Stimulated activated CD4-positive, alpha-beta T cell treated with anti-CD3 and anti-CD28 coated beads, Interleukin-1b, Interleukin-23, amount 100 ng/mL, for 48 hours (primary cell): ENCODE data around the gene LAX1.
"Not testable (repeated sequence)": the region's sequence is repeated elsewhere in the genome, so short reads cannot be mapped to it uniquely, and the experiment has no call there.

Source experiments
- DNase-seq: peaks from one replicate; pipeline ENCODE4 v3.0.0-alpha.2; 2020

LAX1 gene

DNA sequence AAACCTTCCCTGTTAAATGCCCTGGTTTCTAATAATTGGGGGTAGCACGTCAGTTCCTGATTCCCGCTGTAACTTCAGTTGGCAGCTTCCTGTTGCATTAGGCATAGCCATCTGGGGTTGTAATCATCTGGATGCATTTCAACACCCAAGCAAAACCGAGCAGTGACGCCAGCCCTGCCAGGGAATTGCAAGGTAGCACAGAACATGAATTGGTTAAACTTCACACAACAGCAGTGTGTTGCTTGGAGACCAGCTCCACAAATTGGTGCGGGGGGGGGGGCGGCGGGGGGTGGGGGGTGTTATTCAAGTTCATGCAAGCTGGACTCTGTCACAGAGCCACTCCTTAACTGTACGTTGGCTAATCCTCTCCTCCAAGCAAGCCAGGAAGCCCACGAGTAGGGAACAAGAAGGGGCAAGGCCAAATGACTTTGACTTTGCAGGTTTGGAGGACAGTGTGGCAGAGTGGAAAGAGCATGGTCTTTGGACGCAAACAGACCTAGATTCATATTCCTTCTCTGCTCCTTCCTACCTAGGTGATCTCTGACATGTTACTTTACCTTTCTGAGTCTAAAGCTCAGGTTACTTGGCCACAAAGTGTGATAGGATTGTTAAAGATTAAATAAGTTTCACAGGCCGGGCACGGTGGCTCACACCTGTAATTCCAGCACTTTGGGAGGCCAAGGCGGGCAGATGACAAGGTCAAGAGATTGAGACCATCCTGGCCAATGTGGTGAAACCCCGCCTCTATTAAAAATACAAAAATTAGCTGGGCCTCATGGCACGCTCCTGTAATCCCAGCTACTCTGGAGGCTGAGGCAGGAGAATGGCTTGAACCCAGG lies 4.7 kb downstream of the LAX1 start:
- no peak for DNase-seq

DNA sequence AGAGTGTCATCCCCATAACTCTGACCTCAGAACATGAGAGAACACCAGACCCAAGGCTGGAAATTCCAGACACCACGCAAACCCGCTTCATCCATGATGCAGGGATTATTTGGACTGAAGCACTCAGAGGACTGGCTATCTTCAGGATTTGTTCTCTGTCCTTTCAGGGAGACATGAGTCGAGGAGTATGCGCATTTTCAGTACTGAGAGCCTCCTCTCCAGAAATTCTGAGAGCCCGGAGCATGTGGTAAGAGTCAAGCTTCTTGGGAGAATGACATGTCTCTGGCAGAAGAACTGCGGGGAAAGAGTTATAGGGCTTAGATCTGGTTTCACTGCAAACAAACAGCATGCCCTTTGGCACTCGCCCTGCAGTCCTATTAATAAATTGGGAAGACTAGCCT lies 6.9 kb downstream of the LAX1 start:
- no peak for DNase-seq

DNA sequence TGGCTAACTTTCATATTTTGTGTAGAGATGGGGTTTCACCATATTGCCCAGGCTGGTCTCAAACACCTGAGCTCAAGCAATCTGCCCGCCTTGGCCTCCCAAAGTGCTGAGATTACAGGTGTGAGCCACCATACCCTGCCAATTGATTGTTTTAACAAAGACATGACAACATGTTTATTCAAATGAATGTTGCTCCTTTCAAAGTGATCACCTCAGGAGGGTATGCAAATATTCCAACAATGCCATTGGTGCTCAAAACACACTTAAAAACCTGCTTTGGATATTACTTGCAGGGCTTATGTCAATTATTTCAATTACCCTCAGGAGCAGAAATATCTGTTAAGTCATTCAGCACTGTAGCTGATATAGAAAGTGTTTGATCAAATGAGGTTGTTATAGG lies 7.9 kb downstream of the LAX1 start:
- DNase-seq, result no peak

DNA sequence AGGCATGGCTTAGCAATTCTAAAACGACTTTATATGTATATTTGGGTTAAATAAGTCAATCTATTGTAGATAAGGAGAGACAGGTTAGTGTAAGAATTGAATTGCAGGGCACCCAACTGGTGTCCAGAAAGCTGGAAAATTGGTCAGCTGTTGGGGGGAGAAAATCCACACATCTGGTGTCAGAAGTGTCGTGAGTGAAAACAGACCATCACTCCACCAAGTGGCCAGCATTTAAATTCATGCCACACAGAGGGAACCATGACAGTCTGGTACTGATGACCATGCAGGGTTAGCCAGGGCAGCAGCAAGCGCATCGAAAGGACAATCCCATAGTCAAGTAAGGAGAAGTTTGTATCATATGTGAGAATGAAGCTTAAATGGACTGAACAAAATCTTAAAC lies 11.7 kb downstream of the LAX1 start:
- DNase-seq, result no peak

DNA sequence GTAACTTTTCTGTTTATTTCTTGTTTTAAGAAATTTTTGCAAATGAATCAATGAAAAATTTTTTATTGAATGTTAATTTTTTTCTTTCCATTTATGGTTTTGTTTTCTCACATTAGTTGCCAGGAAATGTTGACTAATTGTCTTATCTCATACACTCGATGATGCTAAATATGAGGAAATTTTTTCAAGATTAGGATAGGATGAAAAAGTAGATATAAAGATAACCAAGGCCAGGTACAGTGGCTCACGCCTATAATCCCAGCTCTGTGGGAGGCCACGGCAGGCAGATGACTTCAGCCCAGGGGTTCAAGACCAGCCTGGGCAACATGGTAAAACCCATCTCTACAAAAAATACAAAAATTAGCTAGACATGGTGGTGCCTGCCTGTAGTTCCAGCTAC lies 12.6 kb downstream of the LAX1 start:
- no peak for DNase-seq

DNA sequence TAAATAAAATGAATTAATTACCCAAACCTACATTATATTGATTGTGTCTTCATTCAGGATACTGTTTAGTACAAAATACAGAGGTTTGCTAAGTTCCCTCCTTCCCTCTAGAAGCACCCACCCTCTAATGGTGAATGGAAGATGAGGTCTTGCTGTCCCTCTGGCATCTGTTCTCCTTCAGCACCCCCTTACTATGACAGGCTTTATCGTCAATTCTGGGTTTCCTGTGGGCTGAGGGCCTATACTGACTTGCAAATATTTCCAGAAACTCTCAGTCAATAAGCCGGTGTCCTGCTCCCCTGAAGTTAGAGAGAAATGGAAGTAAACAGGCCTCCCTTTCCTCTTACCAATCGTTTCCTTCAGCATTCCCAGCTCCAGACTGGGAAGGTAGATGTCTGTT lies 13.2 kb downstream of the LAX1 start:
- no peak for DNase-seq

DNA sequence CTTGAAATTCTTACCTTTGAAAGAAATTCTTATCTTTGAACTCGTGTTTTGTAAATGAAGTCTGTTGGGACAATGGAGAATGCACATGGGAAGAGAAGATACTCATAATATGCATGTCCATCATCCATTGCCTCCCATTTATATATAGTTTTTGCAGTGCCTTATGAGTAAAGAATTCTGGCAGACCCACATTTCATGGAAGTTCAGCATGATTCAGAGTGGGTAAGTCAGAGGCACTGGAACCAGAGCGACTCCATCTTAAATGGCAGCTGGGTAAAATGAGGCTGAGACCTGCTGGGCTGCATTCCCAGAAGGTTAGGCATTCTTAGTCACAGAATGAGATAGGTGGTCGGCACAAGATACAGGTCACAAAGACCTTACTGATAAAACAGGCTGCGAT lies 13.8 kb downstream of the LAX1 start:
- DNase-seq, result no peak

DNA sequence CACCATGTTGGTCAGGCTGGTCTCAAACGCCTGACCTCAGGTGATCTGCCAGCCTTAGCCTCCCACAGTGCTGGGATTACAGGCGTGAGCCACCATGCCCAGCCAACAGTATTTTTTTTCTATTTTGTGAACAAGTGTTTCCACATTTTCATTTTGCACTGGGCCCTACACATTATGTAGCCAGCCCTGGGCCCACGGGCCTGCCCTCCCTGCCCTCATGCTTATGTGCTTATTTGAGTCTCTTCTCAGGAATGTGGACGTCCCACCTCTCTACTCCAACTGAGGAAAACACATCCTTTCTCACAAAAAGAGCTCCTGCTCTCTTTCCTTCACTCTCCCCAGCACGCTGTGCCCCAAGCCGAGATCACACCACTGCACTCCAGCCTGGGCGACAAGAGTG lies 17.0 kb downstream of the LAX1 start:
- no peak for DNase-seq

DNA sequence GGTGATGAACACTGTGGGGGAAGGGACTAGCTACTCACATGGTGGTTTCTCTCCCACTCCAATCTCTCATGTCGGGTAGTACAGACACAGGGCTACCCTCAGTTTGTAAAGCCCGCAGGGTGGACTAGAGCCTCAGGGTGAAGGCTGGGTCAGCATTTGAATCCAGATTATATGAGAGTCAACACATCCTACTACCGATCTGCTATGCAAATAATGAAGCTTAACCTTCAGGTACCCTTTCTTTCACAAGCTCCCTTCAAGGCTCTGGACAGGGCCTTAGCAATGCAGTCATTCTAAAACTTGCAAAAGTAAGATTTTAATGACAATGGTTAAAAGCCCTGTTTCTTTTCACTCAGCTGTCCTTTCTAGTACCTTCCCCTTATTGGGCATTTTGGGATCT lies 25.0 kb downstream of the LAX1 start:
- no peak for DNase-seq

DNA sequence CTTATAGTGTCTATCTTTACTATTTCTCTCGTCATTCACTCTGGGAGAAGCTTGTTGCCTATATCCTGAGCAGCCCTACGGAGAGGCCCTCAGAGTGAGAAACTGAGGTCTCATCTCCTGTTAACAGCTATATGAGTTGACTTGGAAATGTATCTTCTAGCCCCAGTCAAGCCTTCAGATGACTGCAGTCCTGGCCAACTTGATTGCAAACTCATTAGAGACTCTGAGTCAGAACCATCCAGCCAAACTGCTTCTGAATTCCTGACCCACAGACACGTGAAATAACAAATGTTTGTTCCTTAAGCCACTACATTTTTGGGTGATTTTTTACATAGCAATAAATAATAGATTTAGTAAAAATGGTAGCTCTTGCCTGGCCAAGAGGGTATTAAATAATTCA lies 26.5 kb downstream of the LAX1 start:
- no peak for DNase-seq

DNA sequence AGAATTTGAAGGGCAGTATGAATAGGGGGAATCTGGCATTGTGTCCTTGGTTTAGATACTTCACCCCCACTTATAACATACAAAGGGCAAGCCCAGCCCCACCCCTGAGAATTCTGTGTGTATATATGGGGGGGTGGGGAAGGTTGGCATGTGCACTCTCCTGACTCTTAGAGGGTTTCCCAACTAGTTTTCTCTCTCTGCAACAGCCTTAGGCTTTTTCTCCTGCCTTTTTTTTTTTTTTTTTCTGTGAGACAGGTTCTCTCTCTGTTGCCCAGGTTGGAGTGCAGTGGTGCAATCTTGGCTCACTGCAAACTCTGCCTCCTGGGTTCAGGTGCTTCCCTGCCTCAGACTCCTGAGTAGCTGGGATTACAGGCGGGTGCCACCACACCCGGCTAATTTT lies 27.5 kb downstream of the LAX1 start:
- no peak for DNase-seq

DNA sequence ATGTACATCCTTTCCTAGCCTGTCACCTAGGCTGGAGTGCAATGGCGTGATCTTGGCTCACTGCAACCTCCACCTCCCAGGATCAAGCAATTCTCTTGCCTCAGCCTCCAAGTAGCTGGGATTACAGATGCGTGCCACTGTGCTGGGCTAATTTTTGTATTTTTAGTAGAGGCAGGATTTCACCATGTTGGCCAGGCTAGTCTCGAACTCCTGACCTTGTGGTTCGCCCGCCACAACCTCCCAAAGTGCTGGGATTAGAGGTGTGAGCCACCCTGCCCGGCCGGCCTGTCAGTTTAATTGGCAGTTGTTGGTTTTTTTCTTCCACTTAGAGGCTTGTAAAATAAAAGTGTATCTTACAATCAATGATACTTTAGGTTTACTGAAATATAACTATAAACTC lies 28.6 kb downstream of the LAX1 start:
- DNase-seq, result not testable (repeated sequence)

DNA sequence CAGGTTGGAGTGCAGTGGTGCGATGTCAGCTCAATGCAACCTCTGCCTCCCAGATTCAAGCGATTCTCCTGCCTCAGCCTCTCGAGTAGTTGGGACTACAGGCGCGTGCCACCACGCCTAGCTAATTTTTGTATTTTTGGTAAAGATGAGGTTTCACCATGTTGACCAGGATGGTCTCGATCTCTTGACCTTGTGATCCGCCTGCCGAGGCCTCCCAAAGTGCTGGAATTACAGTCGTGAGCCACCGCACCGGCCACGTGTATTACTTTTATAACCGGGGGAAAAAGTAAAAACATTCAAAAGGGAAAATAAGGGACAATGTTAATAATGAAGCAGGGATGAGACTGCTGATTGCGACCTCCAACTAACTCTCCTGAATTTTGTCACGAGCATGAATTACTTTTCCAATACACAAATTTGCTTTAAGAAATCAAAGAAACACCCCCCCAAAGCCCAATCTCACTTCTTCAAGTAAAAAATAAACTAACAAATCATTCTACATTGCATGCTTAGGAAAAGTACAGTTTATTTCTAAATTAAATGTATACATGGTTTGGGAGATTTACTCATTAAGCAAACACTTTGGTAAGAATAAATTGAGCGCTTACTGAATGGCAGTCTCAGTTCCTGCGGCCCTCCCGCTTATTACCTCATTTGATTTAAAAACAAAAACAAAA lies 29.9 kb downstream of the LAX1 start:
- DNase-seq, result no peak

DNA sequence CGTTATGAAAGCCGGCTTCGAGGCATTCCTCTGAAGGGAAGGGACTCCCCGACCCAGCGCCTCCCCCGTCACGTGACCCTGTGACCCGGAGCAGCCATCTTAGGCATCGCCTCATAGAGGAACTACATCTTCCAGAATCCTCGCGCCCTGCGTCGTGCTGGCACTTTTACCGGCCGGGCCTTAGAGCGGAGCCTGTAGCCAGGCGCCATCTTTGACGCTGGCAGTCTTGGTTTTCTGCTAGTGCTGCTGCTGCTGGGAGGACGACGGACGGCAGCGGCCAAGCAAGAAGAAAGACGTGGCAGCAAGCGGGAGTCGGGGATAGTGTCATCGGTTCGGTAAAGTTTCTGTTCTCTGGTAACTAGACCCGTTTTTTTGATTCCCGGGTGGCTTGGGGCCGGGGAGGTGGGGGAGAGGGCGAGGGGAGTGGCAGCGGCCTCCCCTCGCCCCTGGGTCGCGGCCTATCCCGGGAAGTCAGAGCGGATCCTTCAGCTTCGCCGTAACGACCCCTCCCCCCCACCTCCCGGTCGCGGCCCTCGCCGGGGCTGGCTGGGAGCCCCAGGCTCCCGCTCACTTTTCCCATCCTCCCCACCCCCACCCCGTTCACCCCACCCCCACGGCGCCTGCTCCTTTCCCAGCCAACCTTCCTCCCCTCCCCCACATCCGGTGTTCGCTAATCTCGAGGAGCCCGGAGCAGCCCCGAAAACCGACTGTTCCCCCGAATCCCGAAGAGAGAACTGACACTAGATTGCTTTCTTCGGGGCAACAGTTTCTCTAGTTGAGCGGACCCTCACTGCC lies 30.7 kb downstream of the LAX1 start, which contains the start of the genes ZBED6 and ZC3H11A:
TSS of gene ZBED6 (plus strand) at position 183 of the 795 bp plus-strand sequence. CDS start 1,900 bp downstream, outside the sequence.
TSS of gene ZC3H11A (plus strand) at position 183 of the 795 bp plus-strand sequence. CDS start 21,448 bp downstream, outside the sequence.
- DNase-seq, result peak; percentile 99

DNA sequence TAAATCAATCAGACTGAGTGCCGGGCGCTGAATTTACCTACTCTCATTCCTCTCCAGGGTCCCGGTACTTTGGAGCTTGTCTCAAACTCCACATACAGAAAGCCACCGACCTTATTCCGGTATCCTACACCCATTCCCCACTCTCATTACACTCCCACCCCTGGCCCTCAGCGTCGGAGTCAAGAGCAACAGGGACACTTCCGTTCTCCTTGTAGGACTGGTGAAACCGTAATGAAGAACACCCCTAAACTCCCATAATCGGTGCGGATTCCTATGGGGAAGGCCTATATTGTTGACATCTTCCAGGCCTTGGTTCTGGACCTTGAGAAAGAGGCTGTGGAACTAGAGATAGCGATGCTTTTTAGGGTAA lies 31.2 kb downstream of the LAX1 start:
- DNase-seq, result peak; percentile 27

DNA sequence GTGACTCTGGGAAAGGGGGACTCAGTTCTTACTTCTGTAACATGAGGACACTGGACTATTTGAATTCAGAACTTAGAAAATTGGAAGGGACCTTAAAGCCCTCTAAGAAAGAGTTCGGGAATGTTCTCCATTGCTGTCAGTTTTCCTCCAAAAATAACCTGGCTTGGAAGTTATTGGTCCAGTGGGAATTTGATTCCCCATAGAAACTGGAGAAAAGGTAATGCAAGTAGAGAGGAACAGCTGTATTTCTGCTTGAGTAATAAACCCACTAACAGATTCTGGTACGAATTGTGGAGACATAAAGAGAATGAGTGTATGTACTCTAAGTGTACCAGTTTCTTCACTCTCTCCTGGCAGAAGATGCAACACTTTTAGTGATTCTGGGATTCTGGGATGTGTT lies 32.2 kb downstream of the LAX1 start:
- DNase-seq, result no peak

DNA sequence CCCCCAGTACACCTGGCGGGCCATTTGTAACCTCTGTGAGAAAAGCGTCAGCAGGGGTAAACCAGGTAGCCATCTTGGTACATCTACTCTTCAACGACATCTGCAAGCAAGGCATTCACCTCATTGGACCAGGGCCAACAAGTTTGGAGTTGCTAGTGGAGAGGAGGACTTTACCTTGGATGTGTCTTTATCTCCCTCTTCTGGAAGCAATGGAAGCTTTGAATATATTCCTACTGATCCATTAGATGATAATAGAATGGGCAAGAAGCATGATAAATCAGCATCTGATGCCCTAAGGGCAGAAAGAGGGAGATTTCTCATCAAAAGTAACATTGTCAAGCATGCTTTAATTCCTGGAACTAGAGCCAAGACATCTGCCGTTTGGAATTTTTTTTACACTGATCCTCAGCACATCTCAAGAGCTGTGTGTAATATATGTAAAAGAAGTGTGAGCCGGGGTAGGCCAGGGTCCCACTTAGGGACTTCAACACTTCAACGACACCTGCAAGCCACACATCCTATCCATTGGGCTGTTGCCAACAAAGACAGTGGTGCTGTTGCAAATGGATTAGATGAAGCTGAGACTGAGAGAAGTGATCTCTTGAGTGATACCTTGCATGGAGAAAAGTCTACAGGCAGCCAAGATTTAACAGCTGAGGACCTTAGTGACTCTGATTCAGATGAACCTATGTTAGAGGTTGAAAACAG lies 33.1 kb downstream of the LAX1 start:
- no peak for DNase-seq

DNA sequence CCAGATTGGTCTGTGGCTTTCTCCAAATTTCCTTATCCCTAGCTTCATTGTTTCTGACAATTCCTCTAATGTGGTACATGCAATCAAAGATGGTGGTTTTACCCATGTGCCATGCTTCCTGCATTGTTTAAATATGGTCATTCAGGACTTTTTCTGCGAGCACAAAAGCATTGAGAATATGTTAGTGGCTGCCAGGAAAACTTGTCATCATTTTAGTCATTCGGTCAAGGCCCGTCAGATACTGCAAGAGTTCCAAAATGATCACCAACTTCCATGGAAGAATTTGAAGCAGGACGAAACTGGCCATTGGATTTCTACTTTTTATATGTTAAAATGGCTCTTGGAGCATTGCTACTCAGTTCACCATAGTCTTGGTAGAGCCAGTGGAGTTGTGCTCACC lies 34.2 kb downstream of the LAX1 start:
- DNase-seq, result no peak

DNA sequence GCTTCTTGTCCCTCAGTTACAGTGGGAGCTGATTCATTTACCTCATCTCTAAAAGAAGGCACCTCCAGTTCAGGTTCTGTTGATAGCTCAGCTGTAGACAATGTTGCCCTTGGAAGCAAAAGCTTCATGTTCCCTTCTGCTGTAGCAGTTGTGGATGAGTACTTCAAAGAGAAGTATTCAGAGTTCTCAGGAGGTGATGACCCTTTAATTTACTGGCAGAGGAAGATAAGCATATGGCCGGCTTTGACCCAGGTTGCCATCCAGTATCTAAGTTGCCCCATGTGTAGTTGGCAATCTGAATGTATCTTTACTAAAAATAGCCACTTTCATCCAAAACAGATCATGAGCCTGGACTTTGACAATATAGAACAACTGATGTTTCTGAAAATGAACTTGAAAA lies 35.0 kb downstream of the LAX1 start:
- no peak for DNase-seq

DNA sequence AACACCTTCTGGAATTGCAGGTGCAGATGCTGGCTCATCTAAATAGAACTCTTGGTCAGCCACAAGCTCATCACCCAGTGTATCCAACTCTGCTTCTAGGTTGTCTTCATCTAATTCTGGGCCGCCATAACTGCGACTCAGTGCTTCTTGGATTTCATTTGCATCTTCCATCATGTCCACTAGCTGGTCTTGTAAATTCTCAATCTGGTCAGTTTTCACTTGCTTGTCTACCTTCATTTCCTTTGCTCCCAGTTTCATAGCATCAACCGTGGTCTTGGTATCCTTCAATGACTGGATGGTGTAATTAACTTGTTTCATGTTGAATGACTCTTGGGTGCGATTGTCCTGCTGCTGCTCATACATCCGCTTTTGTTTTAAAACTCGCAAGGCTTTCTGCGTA lies 40.7 kb downstream of the LAX1 start:
- no peak for DNase-seq

DNA sequence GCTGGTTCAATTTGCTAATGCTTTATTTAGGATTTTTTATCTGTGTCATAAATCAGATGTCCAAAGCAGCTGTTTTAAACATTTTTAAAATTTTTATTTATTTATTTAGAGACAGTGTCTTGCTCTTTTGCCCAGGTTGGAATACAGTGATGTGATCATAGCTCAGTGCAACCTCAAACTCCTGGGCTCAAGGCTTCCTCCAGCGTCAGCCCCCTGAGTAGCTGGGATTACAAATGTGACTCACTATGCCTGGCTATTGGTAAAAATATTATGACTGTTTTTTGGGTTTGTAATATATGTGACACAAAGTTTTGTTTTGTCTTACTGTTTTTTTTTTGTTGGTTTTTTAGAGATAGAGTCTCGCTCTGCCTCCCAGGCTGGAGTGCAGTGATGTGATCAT lies 42.2 kb downstream of the LAX1 start:
- DNase-seq, result no peak

DNA sequence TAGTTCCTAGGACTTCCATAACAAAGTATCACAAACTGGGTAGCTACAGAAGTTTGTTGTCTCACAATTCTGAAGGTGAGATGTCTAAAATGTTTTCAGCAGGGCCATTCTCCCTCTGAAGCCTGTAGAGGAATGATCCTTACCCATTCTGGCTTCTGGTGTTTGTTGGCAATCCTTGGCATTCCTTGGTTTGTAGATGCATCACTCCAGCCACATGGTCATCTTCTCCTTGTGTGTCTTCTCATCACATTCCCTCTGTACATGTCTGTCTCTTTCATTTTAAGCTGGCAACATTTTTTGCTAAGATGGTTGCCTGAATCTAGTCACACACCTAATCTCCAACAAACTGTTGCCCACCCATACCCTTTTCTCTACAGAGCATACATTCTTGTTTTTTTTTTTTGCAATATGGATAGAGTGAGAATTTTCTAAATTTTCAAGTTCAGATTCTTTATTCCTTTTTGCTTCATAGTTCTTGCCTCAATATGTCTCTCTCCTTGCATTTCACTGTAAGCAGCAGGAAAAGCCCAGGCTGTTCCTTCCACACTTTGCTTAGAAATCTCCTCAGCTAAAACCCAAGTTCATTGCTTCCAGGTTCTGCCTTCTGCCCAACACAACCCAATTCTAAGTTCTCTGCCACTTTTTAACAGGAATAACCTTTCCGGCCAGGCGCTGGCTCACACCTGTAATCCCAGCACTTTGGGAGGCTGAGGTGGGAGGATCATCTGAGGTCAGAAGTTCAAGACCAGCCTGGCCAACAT lies 48.8 kb downstream of the LAX1 start:
- no peak for DNase-seq
